Measurements from ENCODE around the gene KRT84. TPM values are rescaled to one million over a fixed set of nuclear protein-coding genes. Genes with fewer than 3 reads are reported as not detected.
A peak's percentile ranks its signal among the peaks of the same experiment; 100 is the strongest.

The KRT84 gene
- total and polyA plus RNA-seq, 7 donors = not detected

GRCh38 chr12:52423661-52424500 lies 38.4 kb upstream of the KRT84 start:
- no peak overlapping the region for H3K4me3 ChIP-seq
- H3K36me3 ChIP-seq = no peaks in the 10 kb centered on the region
- 73 to 80% methylated on average over 11 of the region's 11 CpGs for WGBS, 2 donors
- H3K27ac ChIP-seq = peak overlapping the region; percentile 55 to 83 (median 79)
- peak; percentile 69 for DNase-seq
- no peaks in the 10 kb centered on the region for H3K27me3 ChIP-seq
- H3K4me1 ChIP-seq = peaks cover 0 to 57% (median 31%) of the 10 kb centered on the region in 4 donors
- intact Hi-C loops (cut with DNase I) = loop anchor here (5.0 kb wide), 1 partner anchor 88 kb away; no protein-coding TSS in a partner anchor
- peak in 1 of 4 donors; percentile 30 for TF ChIP-seq EP300 (IDR thresholded peaks at IDR 0.05)
- TF ChIP-seq CTCF (IDR thresholded peaks at IDR 0.05) = no peak
- no peak for TF ChIP-seq POLR2A (IDR thresholded peaks at IDR 0.05)
- peak in 3 of 4 donors; percentile 61 to 73 (median 61) for TF ChIP-seq POLR2AphosphoS5 (IDR thresholded peaks at IDR 0.05)
- no peaks in the 10 kb centered on the region for H3K9me3 ChIP-seq

DNA sequence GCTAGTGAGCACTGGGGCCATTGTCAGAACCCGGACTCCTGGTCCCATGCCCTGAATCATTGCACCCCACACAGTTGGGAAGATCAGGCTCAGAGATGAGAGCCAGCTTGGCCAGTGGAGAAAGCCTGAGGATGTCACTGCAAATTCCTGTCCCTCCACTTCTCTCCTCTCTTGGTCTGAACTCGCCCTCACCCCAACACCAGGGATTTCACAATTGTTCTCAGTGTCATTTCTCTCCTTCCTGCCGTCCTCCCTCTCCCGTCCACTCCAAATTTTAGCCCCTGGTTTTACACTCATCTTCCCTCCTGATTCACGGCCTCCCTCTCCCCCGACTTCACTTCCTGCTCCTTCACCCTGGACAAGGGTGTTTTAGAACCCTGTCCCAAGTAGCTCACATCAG lies 37.6 kb upstream of the KRT84 start:
- intact Hi-C loops (cut with DNase I) = loop anchor here (5.0 kb wide), 1 partner anchor 89 kb away; no protein-coding TSS in a partner anchor
- TF ChIP-seq POLR2AphosphoS5 (IDR thresholded peaks at IDR 0.05) = peak in 3 of 4 donors; percentile 5 to 39 (median 16)
- TF ChIP-seq CTCF (IDR thresholded peaks at IDR 0.05) = no peak
- TF ChIP-seq POLR2A (IDR thresholded peaks at IDR 0.05) = no peak

GRCh38 chr12:52419656-52420055 lies 34.2 kb upstream of the KRT84 start:
- Histone ChIP-seq H3K4me3 (no peak overlapping the region), H3K4me1 (peaks cover 0 to 47% (median 46%) of the 10 kb centered on the region in 4 donors), H3K27me3 (no peaks in the 10 kb centered on the region), H3K36me3 (no peaks in the 10 kb centered on the region), H3K27ac (no peak overlapping the region), H3K9me3 (no peaks in the 10 kb centered on the region)
- no peak for DNase-seq
- 43 to 51% methylated on average over 1 of the region's 1 CpG for WGBS, 2 donors
- no peak for TF ChIP-seq POLR2AphosphoS5 (IDR thresholded peaks at IDR 0.05)
- TF ChIP-seq CTCF (IDR thresholded peaks at IDR 0.05) = no peak
- TF ChIP-seq POLR2A (IDR thresholded peaks at IDR 0.05) = no peak
- no peak for TF ChIP-seq EP300 (IDR thresholded peaks at IDR 0.05)
- intact Hi-C loops (cut with DNase I) = loop anchor here (5.0 kb wide), 1 partner anchor 93 kb away; no protein-coding TSS in a partner anchor

More for the DNA sequence above, 37.6 kb upstream of the KRT84 start:
- no peaks in the 10 kb centered on the region for H3K27me3 ChIP-seq
- H3K4me3 ChIP-seq = no peak overlapping the region
- H3K9me3 ChIP-seq = no peaks in the 10 kb centered on the region
- H3K36me3 ChIP-seq = no peaks in the 10 kb centered on the region
- WGBS, 2 donors = 68 to 80% methylated on average over 6 of the region's 6 CpGs
- DNase-seq = no peak
- H3K27ac ChIP-seq = peak overlapping the region; percentile 55 to 83 (median 79)
- peaks cover 0 to 57% (median 31%) of the 10 kb centered on the region in 4 donors for H3K4me1 ChIP-seq

DNA sequence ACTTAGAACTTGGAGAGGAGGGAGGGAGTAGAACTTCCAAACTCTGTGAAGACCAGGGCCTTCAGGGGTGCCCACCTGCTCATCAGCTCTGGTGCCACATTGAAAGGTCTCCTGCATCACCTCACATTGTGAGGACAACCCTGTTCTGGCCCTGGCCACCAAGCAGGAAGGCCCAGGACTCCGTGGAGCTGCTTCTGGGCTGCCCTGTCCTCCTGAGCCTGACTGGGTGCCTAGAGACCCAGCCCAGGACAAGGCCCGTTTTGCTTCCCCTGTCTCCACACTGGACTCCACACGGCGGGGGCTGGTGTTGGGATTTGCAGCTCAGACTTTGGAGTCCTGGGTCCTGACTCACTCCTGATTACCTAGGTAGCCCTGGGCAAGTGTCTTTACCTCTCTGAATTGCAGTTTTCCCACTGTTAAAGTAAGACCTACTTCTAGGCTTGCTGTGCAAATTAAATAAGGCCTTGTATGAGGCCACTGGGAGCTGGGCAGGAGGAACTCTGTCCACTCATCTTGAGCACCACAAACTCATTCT lies 33.2 kb upstream of the KRT84 start:
- no peaks in the 10 kb centered on the region for H3K36me3 ChIP-seq
- DNase-seq = no peak
- H3K9me3 ChIP-seq = no peaks in the 10 kb centered on the region
- no peak overlapping the region for H3K4me3 ChIP-seq
- TF ChIP-seq POLR2AphosphoS5 (IDR thresholded peaks at IDR 0.05) = no peak
- TF ChIP-seq EP300 (IDR thresholded peaks at IDR 0.05) = no peak
- no peak for TF ChIP-seq CTCF (IDR thresholded peaks at IDR 0.05)
- TF ChIP-seq POLR2A (IDR thresholded peaks at IDR 0.05) = no peak
- H3K27ac ChIP-seq = no peak overlapping the region
- 80 to 90% methylated on average over 4 of the region's 4 CpGs for WGBS, 2 donors
- intact Hi-C loops (cut with DNase I) = no loop called here
- no peaks in the 10 kb centered on the region for H3K27me3 ChIP-seq
- peaks cover 0 to 43% (median 36%) of the 10 kb centered on the region in 4 donors for H3K4me1 ChIP-seq

All from sigmoid colon (tissue), 7 donors.